HEK293 (cell line): ENCODE measurements around the gene GNB1.

Source experiments
- CTCF ChIA-PET: fragments of 350-600 bp; formaldehyde crosslinking; extraction: SDS; loops from one replicate; lab custom pipeline; 2021; ENCODE audit warnings: antibody characterized with exemption; lab: Yijun Ruan, JAX
- POLR2A ChIA-PET: fragments of 300-600 bp; formaldehyde crosslinking; extraction: SDS; loops from one replicate; lab custom pipeline; 2020; ENCODE audit warnings: antibody characterized with exemption, inconsistent platforms; lab: Yijun Ruan, JAX
- H3K27ac ChIP-seq: fragments of 200-500 bp; sonication (Bioruptor generic); 2 replicates; pipeline ENCODE4 v1.5.1; 2014; ENCODE audit warnings: low read depth, low read length, control low read depth, inconsistent platforms; ENCODE audit errors: extremely low read depth
- H3K36me3 ChIP-seq, 2 experiments: fragments of 200-500 bp in 1 of 2; sonication (Bioruptor generic) in 1 of 2; 1 replicate in 1 of 2; 2 replicates in 1 of 2; pipeline ENCODE4 v1.5.1; 2014 to 2017; ENCODE audit warnings: inconsistent platforms in 2 of 2, low read length in 2 of 2; ENCODE audit not compliant: control insufficient read depth in 2 of 2, insufficient read depth in 1 of 2
- H3K4me1 ChIP-seq: fragments of 200-500 bp; sonication (Bioruptor generic); 2 replicates; pipeline ENCODE4 v1.5.1; 2014; ENCODE audit warnings: mild to moderate bottlenecking, low read length, inconsistent platforms; ENCODE audit not compliant: control insufficient read depth, insufficient read depth
- H3K4me3 ChIP-seq: 2 replicates; pipeline ENCODE4 v1.5.1; 2011; ENCODE audit warnings: low read depth, mild to moderate bottlenecking, control low read depth, low read length, moderate library complexity
- H3K9me3 ChIP-seq: fragments of 200-500 bp; sonication (Bioruptor generic); 2 replicates; pipeline ENCODE4 v1.5.1; 2014; ENCODE audit warnings: low read depth, low read length, inconsistent platforms; ENCODE audit not compliant: control insufficient read depth, insufficient read depth
- BCL11B ChIP-seq: fragments of 450-650 bp; formaldehyde crosslinking; IDR thresholded peaks from 2 replicates; pipeline ENCODE4 v1.5.1; 2016; ENCODE audit warnings: low read depth, missing biosample characterization, missing genetic modification characterization
- BCL6B ChIP-seq: fragments of 450-650 bp; formaldehyde crosslinking; IDR thresholded peaks from 2 replicates; pipeline ENCODE4 v1.5.1; 2017; ENCODE audit warnings: missing biosample characterization, missing genetic modification characterization
- CTCF ChIP-seq: fragments of 450-650 bp; formaldehyde crosslinking; IDR thresholded peaks from 2 replicates; pipeline ENCODE4 v1.5.1; 2016; ENCODE audit warnings: missing biosample characterization, missing genetic modification characterization
- GLI2 ChIP-seq: fragments of 450-650 bp; formaldehyde crosslinking; IDR thresholded peaks from 2 replicates; pipeline ENCODE4; 2017; ENCODE audit warnings: missing biosample characterization, missing genetic modification characterization, low read depth, borderline replicate concordance
- HOXD13 ChIP-seq: sonication (generic); formaldehyde crosslinking; IDR thresholded peaks from 2 replicates; pipeline ENCODE4 v1.8.0; 2022; ENCODE audit warnings: missing genetic modification reagents, borderline replicate concordance
- IKZF3 ChIP-seq: fragments of 450-650 bp; IDR thresholded peaks from 2 replicates; pipeline ENCODE4 v1.5.0; 2018; ENCODE audit warnings: missing biosample characterization, mild to moderate bottlenecking, missing genetic modification characterization, moderate library complexity
- KLF16 ChIP-seq: fragments of 450-650 bp; formaldehyde crosslinking; IDR thresholded peaks from 2 replicates; pipeline ENCODE4 v1.5.1; 2017; ENCODE audit warnings: missing biosample characterization, missing genetic modification characterization
- KLF9 ChIP-seq: fragments of 450-650 bp; formaldehyde crosslinking; IDR thresholded peaks from 2 replicates; pipeline ENCODE4 v1.5.1; 2016; ENCODE audit warnings: missing biosample characterization, missing genetic modification characterization, low read depth
- PRDM6 ChIP-seq: fragments of 450-650 bp; formaldehyde crosslinking; IDR thresholded peaks from 2 replicates; pipeline ENCODE4 v1.5.1; 2017; ENCODE audit warnings: missing biosample characterization, missing genetic modification characterization
- WT1 ChIP-seq: fragments of 450-650 bp; formaldehyde crosslinking; IDR thresholded peaks from 2 replicates; pipeline ENCODE4 v1.5.1; 2016; ENCODE audit warnings: missing biosample characterization, missing genetic modification characterization
- ZBTB49 ChIP-seq: fragments of 450-650 bp; formaldehyde crosslinking; IDR thresholded peaks from 2 replicates; pipeline ENCODE4 v1.5.1; 2016; ENCODE audit warnings: missing biosample characterization, missing genetic modification characterization, low read depth
- ZNF133 ChIP-seq: fragments of 450-650 bp; formaldehyde crosslinking; IDR thresholded peaks from 2 replicates; pipeline ENCODE4 v1.5.1; 2016; ENCODE audit warnings: missing biosample characterization, missing genetic modification characterization
- ZNF140 ChIP-seq: fragments of 450-650 bp; formaldehyde crosslinking; IDR thresholded peaks from 2 replicates; pipeline ENCODE4 v1.5.1; 2016; ENCODE audit warnings: missing biosample characterization, missing genetic modification characterization
- ZNF16 ChIP-seq: fragments of 450-650 bp; formaldehyde crosslinking; IDR thresholded peaks from 2 replicates; pipeline ENCODE4 v1.5.1; 2016; ENCODE audit warnings: low read depth, missing biosample characterization, missing genetic modification characterization
- ZNF223 ChIP-seq: fragments of 450-650 bp; formaldehyde crosslinking; IDR thresholded peaks from 2 replicates; pipeline ENCODE4 v1.5.1; 2016; ENCODE audit warnings: missing biosample characterization, missing genetic modification characterization
- ZNF426 ChIP-seq: fragments of 450-650 bp; formaldehyde crosslinking; IDR thresholded peaks from 2 replicates; pipeline ENCODE4 v1.5.1; 2017; ENCODE audit warnings: missing biosample characterization, missing genetic modification characterization, mild to moderate bottlenecking, inconsistent platforms, moderate library complexity
- ZNF544 ChIP-seq: fragments of 450-650 bp; formaldehyde crosslinking; IDR thresholded peaks from 2 replicates; pipeline ENCODE4 v1.5.0; 2017; ENCODE audit warnings: missing biosample characterization, missing genetic modification characterization
- ZNF560 ChIP-seq: fragments of 450-650 bp; formaldehyde crosslinking; IDR thresholded peaks from 2 replicates; pipeline ENCODE4 v1.5.1; 2017; ENCODE audit warnings: missing biosample characterization, missing genetic modification characterization, borderline replicate concordance
- ZNF600 ChIP-seq: fragments of 450-650 bp; formaldehyde crosslinking; IDR thresholded peaks from 2 replicates; pipeline ENCODE4 v1.5.1; 2016; ENCODE audit warnings: missing biosample characterization, missing genetic modification characterization
- ZNF645 ChIP-seq: fragments of 450-650 bp; formaldehyde crosslinking; IDR thresholded peaks from 2 replicates; pipeline ENCODE4; 2016; ENCODE audit warnings: missing biosample characterization, missing genetic modification characterization
- ZNF664 ChIP-seq: fragments of 450-650 bp; formaldehyde crosslinking; IDR thresholded peaks from 2 replicates; pipeline ENCODE4 v1.5.1; 2016; ENCODE audit warnings: missing biosample characterization, missing genetic modification characterization
- ZNF701 ChIP-seq: fragments of 450-650 bp; formaldehyde crosslinking; IDR thresholded peaks from 2 replicates; pipeline ENCODE4 v1.5.1; 2016; ENCODE audit warnings: missing biosample characterization, missing genetic modification characterization
- ZNF747 ChIP-seq: fragments of 450-650 bp; formaldehyde crosslinking; IDR thresholded peaks from 2 replicates; pipeline ENCODE4 v1.5.1; 2016; ENCODE audit warnings: missing biosample characterization, missing genetic modification characterization
- ZNF76 ChIP-seq: fragments of 450-650 bp; formaldehyde crosslinking; IDR thresholded peaks from 2 replicates; pipeline ENCODE4; 2016; ENCODE audit warnings: low read depth, missing biosample characterization, missing genetic modification characterization, borderline replicate concordance
- ZSCAN18 ChIP-seq: fragments of 450-650 bp; formaldehyde crosslinking; IDR thresholded peaks from 2 replicates; pipeline ENCODE4 v1.5.1; 2016; ENCODE audit warnings: missing biosample characterization, missing genetic modification characterization

GNB1 gene

GRCh38 chr1:1788136-1788535, 102.8 kb downstream of the GNB1 start:
- Histone ChIP-seq H3K27ac (no peak overlapping the region), H3K36me3 (peaks cover 36 to 88% of the 10 kb centered on the region in 2 experiments), H3K4me3 (no peak overlapping the region), H3K4me1 (no peaks in the 10 kb centered on the region), H3K9me3 (no peaks in the 10 kb centered on the region)
- no peak for TF ChIP-seq ZNF664
- no peak for TF ChIP-seq ZNF140 (tag by site-specific recombination)
- TF ChIP-seq ZNF426: no peak
- no peak for TF ChIP-seq ZNF16
- no peak for TF ChIP-seq KLF9 (tag by site-specific recombination)
- no peak for TF ChIP-seq ZNF747
- TF ChIP-seq IKZF3 (tag by site-specific recombination): no peak
- no peak for TF ChIP-seq ZSCAN18 (tag by site-specific recombination)
- TF ChIP-seq PRDM6: no peak
- no peak for TF ChIP-seq KLF16 (tag by site-specific recombination)
- TF ChIP-seq ZNF701 (tag by site-specific recombination): no peak
- no peak for TF ChIP-seq ZNF133 (tag by site-specific recombination)
- TF ChIP-seq WT1: no peak
- TF ChIP-seq BCL6B (tag by site-specific recombination): no peak
- no peak for TF ChIP-seq ZNF544 (tag by site-specific recombination)
- POLR2A ChIA-PET: no interaction called here
- CTCF ChIA-PET: interaction anchor here (0.6 to 1.9 kb wide), 3 partner anchors 91 to 119 kb away, joined by 3 to 23 read pairs (median 4); no protein-coding TSS in a partner anchor

GRCh38 chr1:1786836-1787605, 103.9 kb downstream of the GNB1 start:
- no peaks in the 10 kb centered on the region for H3K9me3 ChIP-seq
- H3K36me3 ChIP-seq: peaks cover 26 to 77% of the 10 kb centered on the region in 2 experiments
- no peak overlapping the region for H3K27ac ChIP-seq
- no peak overlapping the region for H3K4me3 ChIP-seq
- POLR2A ChIA-PET: no interaction called here
- H3K4me1 ChIP-seq: no peaks in the 10 kb centered on the region
- CTCF ChIA-PET: no interaction called here
- TF ChIP-seq CTCF (tag by site-specific recombination) (no peak), ZBTB49 (no peak), ZNF600 (no peak), ZNF223 (tag by site-specific recombination) (no peak), ZNF560 (tag by site-specific recombination) (no peak), ZNF645 (no peak), ZNF76 (tag by site-specific recombination) (no peak), ZNF544 (tag by site-specific recombination) (no peak), GLI2 (tag by site-specific recombination) (no peak), HOXD13 (CRISPR knock-in tag) (no peak), ZNF426 (no peak), BCL11B (tag by site-specific recombination) (no peak)
